ENCODE data around the gene HS3ST1.

HS3ST1 gene

GRCh38 chr4:11469650-11470437, 41.1 kb upstream of the HS3ST1 start:
- no peak for TF ChIP-seq ZFX (IDR thresholded peaks at IDR 0.05; ENCODE audit: borderline replicate concordance)
- TF ChIP-seq, protein P1, sequence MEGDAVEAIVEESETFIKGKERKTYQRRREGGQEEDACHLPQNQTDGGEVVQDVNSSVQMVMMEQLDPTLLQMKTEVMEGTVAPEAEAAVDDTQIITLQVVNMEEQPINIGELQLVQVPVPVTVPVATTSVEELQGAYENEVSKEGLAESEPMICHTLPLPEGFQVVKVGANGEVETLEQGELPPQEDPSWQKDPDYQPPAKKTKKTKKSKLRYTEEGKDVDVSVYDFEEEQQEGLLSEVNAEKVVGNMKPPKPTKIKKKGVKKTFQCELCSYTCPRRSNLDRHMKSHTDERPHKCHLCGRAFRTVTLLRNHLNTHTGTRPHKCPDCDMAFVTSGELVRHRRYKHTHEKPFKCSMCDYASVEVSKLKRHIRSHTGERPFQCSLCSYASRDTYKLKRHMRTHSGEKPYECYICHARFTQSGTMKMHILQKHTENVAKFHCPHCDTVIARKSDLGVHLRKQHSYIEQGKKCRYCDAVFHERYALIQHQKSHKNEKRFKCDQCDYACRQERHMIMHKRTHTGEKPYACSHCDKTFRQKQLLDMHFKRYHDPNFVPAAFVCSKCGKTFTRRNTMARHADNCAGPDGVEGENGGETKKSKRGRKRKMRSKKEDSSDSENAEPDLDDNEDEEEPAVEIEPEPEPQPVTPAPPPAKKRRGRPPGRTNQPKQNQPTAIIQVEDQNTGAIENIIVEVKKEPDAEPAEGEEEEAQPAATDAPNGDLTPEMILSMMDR (IDR thresholded peaks at IDR 0.05), result no peak
- no peak overlapping the region for H3K27ac ChIP-seq

- no peak overlapping the region for H3K27ac ChIP-seq
- no peak for TF ChIP-seq ZFX (IDR thresholded peaks at IDR 0.05; ENCODE audit: borderline replicate concordance)
- TF ChIP-seq, protein P1 (IDR thresholded peaks at IDR 0.05), result no peak
These were observed 40.2 kb upstream of the HS3ST1 start for GRCh38 chr4:11468901-11469300.

DNA sequence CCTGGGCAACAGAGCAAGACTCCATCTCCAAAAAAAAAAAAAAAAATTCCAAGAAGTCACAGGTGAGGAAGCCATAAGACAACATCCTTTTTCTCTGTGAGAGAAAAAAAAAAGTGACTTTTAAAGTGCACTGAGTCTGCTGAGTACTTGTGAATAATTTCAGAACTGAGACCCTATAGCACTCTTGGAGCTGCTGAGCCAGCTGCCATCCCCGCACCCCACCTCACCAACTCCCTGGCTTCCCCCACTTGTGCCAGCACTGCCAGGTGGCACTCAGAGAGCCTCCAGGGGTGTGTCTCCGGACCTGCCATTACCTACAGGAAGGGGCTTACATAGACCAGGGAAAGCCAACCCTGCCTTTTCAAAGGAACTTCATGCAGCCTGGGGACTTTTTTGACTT, 39.2 kb upstream of the HS3ST1 start:
- no peak for TF ChIP-seq ZFX (IDR thresholded peaks at IDR 0.05; ENCODE audit: borderline replicate concordance)
- TF ChIP-seq, protein P1 (IDR thresholded peaks at IDR 0.05), result no peak

DNA sequence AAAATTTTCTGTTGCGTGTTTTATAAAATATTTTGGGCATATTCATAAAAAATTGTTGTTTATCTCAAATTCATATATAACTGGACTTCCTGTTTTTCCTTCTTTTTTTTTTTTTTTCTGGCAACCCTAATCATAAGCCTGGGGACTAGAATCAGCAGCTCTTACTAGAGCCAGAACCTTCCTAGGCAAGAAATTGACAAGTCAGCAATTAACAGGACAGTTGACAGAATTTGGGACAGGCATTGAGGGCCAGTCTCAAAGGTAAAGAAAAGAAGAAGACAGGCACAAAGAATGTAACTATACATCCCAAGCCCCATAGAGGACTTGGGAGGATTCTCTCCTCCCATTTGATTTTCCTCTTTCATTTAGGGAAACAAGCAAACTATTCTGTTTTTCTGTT, 35.0 kb upstream of the HS3ST1 start:
- TF ChIP-seq, protein P1 (IDR thresholded peaks at IDR 0.05), result no peak
- no peak for TF ChIP-seq ZFX (IDR thresholded peaks at IDR 0.05; ENCODE audit: borderline replicate concordance)
- H3K27ac ChIP-seq, result no peak overlapping the region

More for the DNA sequence above, 39.2 kb upstream of the HS3ST1 start:
- no peak overlapping the region for H3K27ac ChIP-seq

DNA sequence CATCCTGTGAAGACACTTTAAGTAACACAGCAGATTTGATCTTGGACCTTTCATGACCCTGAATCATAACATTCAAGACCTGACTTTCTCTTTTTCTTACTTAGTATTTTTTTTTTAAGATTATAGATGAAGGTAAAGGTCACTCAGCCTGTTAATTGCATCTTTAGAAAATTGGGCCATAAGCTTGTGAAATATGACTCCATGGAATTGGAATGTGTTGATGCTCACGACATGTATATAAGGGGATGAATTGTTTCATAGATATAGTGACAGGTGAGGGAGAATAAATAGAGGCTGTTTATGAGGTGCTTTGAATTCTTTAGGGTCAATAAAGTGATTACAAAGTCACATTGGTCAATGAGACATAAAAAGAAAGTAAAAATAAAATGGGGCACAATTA, 27.7 kb upstream of the HS3ST1 start:
- H3K27ac ChIP-seq, result no peak overlapping the region
- no peak for TF ChIP-seq ZFX (IDR thresholded peaks at IDR 0.05; ENCODE audit: borderline replicate concordance)
- TF ChIP-seq, protein P1 (IDR thresholded peaks at IDR 0.05), result no peak

GRCh38 chr4:11455201-11455835, 26.6 kb upstream of the HS3ST1 start:
- no peak overlapping the region for H3K27ac ChIP-seq
- no peak for TF ChIP-seq ZFX (IDR thresholded peaks at IDR 0.05; ENCODE audit: borderline replicate concordance)
- TF ChIP-seq, protein P1 (IDR thresholded peaks at IDR 0.05), result no peak

DNA sequence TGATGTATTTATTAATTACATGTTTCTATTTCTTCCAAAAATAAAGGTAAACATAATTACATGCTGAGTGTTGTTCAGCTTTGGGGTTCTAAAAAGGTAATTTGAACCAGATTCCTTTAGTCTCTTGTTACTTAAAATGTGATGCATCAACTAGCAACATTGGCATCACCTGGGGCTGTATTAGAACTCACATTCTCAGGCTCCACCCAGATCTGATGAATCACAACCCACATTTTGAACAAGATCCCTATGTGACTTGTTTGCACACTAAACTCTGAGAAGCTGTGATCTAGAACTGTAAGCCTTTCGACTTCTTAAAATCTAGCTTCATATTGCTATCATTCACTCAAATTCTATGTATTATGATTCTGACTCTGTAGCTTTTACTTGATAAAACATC, 23.0 kb upstream of the HS3ST1 start:
- TF ChIP-seq, protein P1 (IDR thresholded peaks at IDR 0.05), result no peak
- TF ChIP-seq ZFX (IDR thresholded peaks at IDR 0.05; ENCODE audit: borderline replicate concordance), result no peak
- H3K27ac ChIP-seq, result no peak overlapping the region
